HepG2 (cell line): ENCODE measurements around the gene MAGED4B. TPM values are rescaled to one million over a fixed set of nuclear protein-coding genes. Genes with fewer than 3 reads are reported as not detected.
"Not testable (repeated sequence)": the region's sequence is repeated elsewhere in the genome, so short reads cannot be mapped to it uniquely, and the experiment has no call there.

Source experiments
- ATAC-seq: fragments of 200-7000 bp; cut with Tn5 transposase; 3 replicates; pipeline ENCODE4 v1.9.1; 2020; ENCODE audit warnings: mild to moderate bottlenecking, moderate library complexity
- Bru-seq: library from RNA; stranded (reverse); fragments of 400-500 nt; gene quantifications from one replicate; lab custom pipeline; 2021; lab: Mats Ljungman, UMichigan
- BruChase-seq, 2 experiments: library from RNA; stranded (reverse); fragments of 400-500 nt; gene quantifications; one replicate each; lab custom pipeline; 2021; lab: Mats Ljungman, UMichigan
- BruUV-seq: library from RNA; stranded (reverse); fragments of 400-500 nt; replicated peaks from 2 replicates; lab custom pipeline; 2021; lab: Mats Ljungman, UMichigan
- CTCF ChIA-PET: fragments of 300-600 bp; formaldehyde crosslinking; extraction: SDS; loops from one replicate; lab custom pipeline; 2021; ENCODE audit warnings: low total read pairs, inconsistent platforms, low intra/inter-chr PET ratio; lab: Yijun Ruan, JAX
- POLR2A ChIA-PET: fragments of 350-600 bp; sonication (Branson Sonifier 250); formaldehyde crosslinking; loops from one replicate; lab custom pipeline; 2020; ENCODE audit warnings: antibody characterized with exemption, inconsistent platforms; lab: Yijun Ruan, JAX
- DNase-seq: peaks from one replicate; pipeline ENCODE4 v3.0.0-alpha.2; 2015; ENCODE audit warnings: low spot score
- FAIRE-seq: peaks from 3 replicates; lab custom pipeline; 2011; peaks lifted over from hg19 to GRCh38; lab: Jason Lieb, UNC
- H2AFZ ChIP-seq: one replicate; pipeline ENCODE4 v1.6.1; 2011; ENCODE audit warnings: low read length, inconsistent platforms
- H3K27ac ChIP-seq: fragments of 300-600 bp; 3 replicates; pipeline ENCODE4 v1.8.0; 2011; ENCODE audit warnings: mixed run types, mild to moderate bottlenecking, mixed read lengths, low read length, inconsistent platforms; ENCODE audit not compliant: insufficient read depth; ENCODE audit errors: extremely low read length
- H3K27me3 ChIP-seq, 2 experiments: fragments of 200-600 bp in 1 of 2; 2 replicates in 1 of 2; 3 replicates in 1 of 2; pipeline versions ENCODE4 v1.6.0 to v1.8.0; 2011; ENCODE audit warnings: low read length in 2 of 2, mild to moderate bottlenecking in 2 of 2, moderate library complexity in 2 of 2, inconsistent platforms in 1 of 2; ENCODE audit not compliant: insufficient read depth in 2 of 2, control insufficient read depth in 1 of 2
- H3K36me3 ChIP-seq, 2 experiments: fragments of 200-600 bp in 1 of 2; replicated peaks in 1 of 2; 2 replicates in 1 of 2; 3 replicates in 1 of 2; pipeline versions ENCODE4 v1.5.1 to v1.8.0; 2011; ENCODE audit warnings: low read length in 2 of 2, inconsistent platforms in 1 of 2; ENCODE audit not compliant: insufficient read depth in 2 of 2, control insufficient read depth in 1 of 2
- H3K4me1 ChIP-seq: 2 replicates; pipeline ENCODE4 v1.5.1; 2012; ENCODE audit warnings: low read length, inconsistent platforms; ENCODE audit not compliant: insufficient read depth
- H3K4me2 ChIP-seq: 2 replicates; pipeline ENCODE4 v1.6.0; 2011; ENCODE audit warnings: low read depth, low read length, inconsistent platforms
- H3K4me3 ChIP-seq, 3 experiments: fragments of 200-600 bp in 1 of 3; sonication (generic), shearing (Covaris generic) in 1 of 3; replicated peaks in 1 of 3; 2 replicates each; pipeline ENCODE4 v1.5.1; 2011 to 2016; ENCODE audit warnings: low read length in 3 of 3, inconsistent platforms in 2 of 3, low read depth in 2 of 3, mild to moderate bottlenecking in 2 of 3, control low read depth in 1 of 3, mixed read lengths in 1 of 3; ENCODE audit not compliant: insufficient read depth in 1 of 3
- H3K79me2 ChIP-seq: one replicate; pipeline ENCODE4 v1.6.1; 2011; ENCODE audit warnings: low read length, inconsistent platforms; ENCODE audit not compliant: insufficient read depth
- H3K9ac ChIP-seq: 2 replicates; pipeline ENCODE4 v1.6.0; 2011; ENCODE audit warnings: mild to moderate bottlenecking, low read depth, low read length, inconsistent platforms; ENCODE audit not compliant: insufficient read depth
- H3K9me3 ChIP-seq: 2 replicates; pipeline ENCODE4 v1.5.1; 2012; ENCODE audit warnings: mild to moderate bottlenecking, low read length
- H4K20me1 ChIP-seq: 2 replicates; pipeline ENCODE4 v1.6.0; 2011; ENCODE audit warnings: inconsistent platforms, mild to moderate bottlenecking, low read length, moderate library complexity; ENCODE audit not compliant: insufficient read depth
- WGBS: methylation state at CpG from one replicate; pipeline ENCODE4 v1.1.6; 2017; ENCODE audit warnings: low lambda C conversion rate; 5-methylcytosine and 5-hydroxymethylcytosine counted together
- in situ Hi-C: cut with HindIII; loops from 2 replicates; pipeline ENCODE4 v1.10.0; 2017; ENCODE audit warnings: low pct_unique_long_range_greater_than_20kb; ENCODE audit not compliant: extremely low pct_ligation_motif_present
- intact Hi-C: fragments of 100-400 bp; cut with micrococcal nuclease; formaldehyde crosslinking; loops from one replicate; pipeline ENCODE4 v1.10.0; 2022; ENCODE audit not compliant: unreplicated experiment
- long read RNA-seq, 2 experiments: library from RNA in 1 of 2; library from polyadenylated mRNA in 1 of 2; stranded (forward) in 1 of 2; unstranded in 1 of 2; transcript quantifications; one replicate each; pipeline ENCODE4 v2.0.0, GENCODE V29; 2019 to 2022
- polyA minus RNA-seq, 3 experiments: library from RNA; depleted of rRNA, polyadenylated mRNA; stranded (reverse); fragments of >200 nt; gene quantifications; 2 replicates each; pipeline ENCODE4 v1.2.3, GENCODE V29; 2011; ENCODE audit warnings: low replicate concordance in 1 of 3
- polyA plus RNA-seq, 8 experiments: library from polyadenylated mRNA; depleted of rRNA in 3 of 8; stranded (reverse) in 7 of 8; unstranded in 1 of 8; fragments of >200 nt; fragmentation: Illumina TruSeq in 4 of 8; extraction: Trizol in 4 of 8; gene quantifications; 2 replicates each; pipeline versions ENCODE4 v1.2.1 to v1.2.3, GENCODE V29; 2011 to 2016; ENCODE audit warnings: low read depth in 4 of 8, missing spikeins in 1 of 8, mixed read lengths in 1 of 8; ENCODE audit not compliant: insufficient read depth in 1 of 8
- total RNA-seq, 5 experiments: library from RNA; depleted of rRNA; stranded (reverse); fragments of >200 nt; fragmentation: Illumina TruSeq; extraction: Trizol; gene quantifications; 2 replicates each; pipeline ENCODE4 v1.2.3, GENCODE V29; 2016; ENCODE audit warnings: low read depth in 1 of 5

The MAGED4B gene
- total RNA-seq (2016; rRNA removed; fragmentation: Illumina TruSeq; extraction: Trizol) (29.9 and 51.3 TPM in 2 replicates), polyA plus RNA-seq (2011; rRNA removed) (104 and 113 TPM in 2 replicates), polyA minus RNA-seq (2011; rRNA and poly(A)+ RNA removed; ENCODE audit: low replicate concordance) (53.0 TPM in 1 of 2 replicates, not detected in the other), Bru-seq, nascent RNA (percentile 10 among the genes with signal in this experiment), BruChase-seq, experiment 1, labeled RNA remaining after a 6-hour chase (percentile 20 among the genes with signal in this experiment), BruChase-seq, experiment 2, labeled RNA remaining after a 2-hour chase (percentile 14 among the genes with signal in this experiment)
- total RNA-seq (2016; cell fraction: cytosol; rRNA removed; fragmentation: Illumina TruSeq; extraction: Trizol; ENCODE audit: low read depth) = 11.7 and 13.0 TPM in 2 replicates
- 27.5 and 46.9 TPM in 2 replicates for total RNA-seq (2016; cell fraction: insoluble cytoplasmic fraction; rRNA removed; fragmentation: Illumina TruSeq; extraction: Trizol)
- 11.4 and 14.1 TPM in 2 replicates for total RNA-seq (2016; cell fraction: membrane; rRNA removed; fragmentation: Illumina TruSeq; extraction: Trizol)
- 52.4 and 70.2 TPM in 2 replicates for total RNA-seq (2016; cell fraction: nucleus; rRNA removed; fragmentation: Illumina TruSeq; extraction: Trizol)
- polyA plus RNA-seq (2011; cell fraction: cytosol; rRNA removed) = 47.2 and 64.7 TPM in 2 replicates
- 481 and 659 TPM in 2 replicates for polyA plus RNA-seq (2011; cell fraction: nucleus; rRNA removed)
- polyA plus RNA-seq (2012) = 89.7 and 93.5 TPM in 2 replicates
- 8.4 and 10.8 TPM in 2 replicates for polyA plus RNA-seq (2016; cell fraction: cytosol; fragmentation: Illumina TruSeq; extraction: Trizol; ENCODE audit: low read depth)
- 28.4 and 29.0 TPM in 2 replicates for polyA plus RNA-seq (2016; cell fraction: insoluble cytoplasmic fraction; fragmentation: Illumina TruSeq; extraction: Trizol; ENCODE audit: low read depth)
- polyA plus RNA-seq (2016; cell fraction: membrane; fragmentation: Illumina TruSeq; extraction: Trizol; ENCODE audit: low read depth) = 10.8 and 12.0 TPM in 2 replicates
- 104 and 113 TPM in 2 replicates for polyA plus RNA-seq (2016; cell fraction: nucleus; fragmentation: Illumina TruSeq; extraction: Trizol; ENCODE audit: insufficient read depth, low read depth)
- polyA minus RNA-seq (2011; cell fraction: cytosol; rRNA and poly(A)+ RNA removed) = 26.3 and 27.3 TPM in 2 replicates
- polyA minus RNA-seq (2011; cell fraction: nucleus; rRNA and poly(A)+ RNA removed) = 19.6 and 34.6 TPM in 2 replicates
- long read RNA-seq, experiment 1, transcript MAGED4B-201 (13 exons, 2,578 nt) = major isoform, 25 of 70 reads
- long read RNA-seq, experiment 1, transcript MAGED4B-211 (13 exons, 2,482 nt) = minor isoform, 10 of 70 reads
- long read RNA-seq, experiment 1, partial matches to known transcripts = 13 of 70 reads
- long read RNA-seq, experiment 1, other reads (novel, unspliced or antisense) = 21 of 70 reads
- long read RNA-seq, experiment 2, transcript MAGED4B-201 (13 exons, 2,578 nt) = major isoform, 8 of 32 reads
- long read RNA-seq, experiment 2, partial matches to known transcripts = 15 of 32 reads
- long read RNA-seq, experiment 2, other reads (novel, unspliced or antisense) = 8 of 32 reads

DNA sequence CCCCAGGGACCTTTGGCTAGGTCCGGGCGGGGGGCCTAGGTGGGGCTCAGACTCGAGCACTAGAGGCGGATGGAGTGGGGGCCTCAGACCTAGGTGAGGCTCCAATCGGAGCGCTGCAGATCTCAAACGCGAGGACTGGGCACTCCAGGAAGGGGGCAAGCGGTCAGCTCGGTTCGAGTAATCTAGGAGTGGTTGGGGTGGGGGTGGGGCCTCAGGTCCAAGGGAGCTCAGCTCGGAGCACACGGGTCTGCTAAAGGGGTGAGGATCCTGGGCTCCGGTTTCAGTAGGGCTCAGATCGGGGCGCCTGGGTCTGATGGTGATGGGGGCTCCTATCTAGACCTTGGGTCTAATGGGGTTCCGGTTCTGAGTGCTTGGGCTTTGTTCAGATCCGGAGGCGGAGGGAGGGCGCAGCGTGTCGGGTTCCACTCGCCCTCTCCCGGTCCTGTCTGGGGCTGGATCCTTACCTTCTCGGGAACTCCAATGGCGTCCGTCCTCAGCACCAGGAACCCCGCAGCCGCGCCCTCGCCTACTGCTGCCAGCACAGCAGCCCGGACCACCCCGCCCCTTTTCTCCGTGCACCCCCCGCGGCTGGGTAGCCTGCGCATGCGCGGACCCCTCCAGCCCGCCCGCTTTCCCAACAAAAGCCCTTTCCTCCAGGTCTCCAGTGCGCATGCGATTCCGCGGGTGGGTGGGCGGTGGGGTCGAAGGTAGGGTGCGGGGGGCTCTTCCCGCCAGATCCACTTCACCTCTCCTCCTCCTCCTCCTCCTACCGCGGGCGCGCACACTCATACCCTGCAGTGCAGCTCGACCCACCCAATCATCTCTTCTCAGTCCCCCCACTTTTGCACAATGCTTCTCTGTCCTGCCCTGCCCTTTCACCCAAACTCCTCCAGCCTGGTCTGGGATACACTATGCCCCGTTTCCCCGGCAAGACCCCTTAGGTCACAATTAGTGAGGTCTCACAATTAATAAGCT is at the start of gene MAGED4B:
Gene MAGED4B (minus strand): TSS at position 518 of the 975 bp plus-strand sequence. CDS start 1,011 bp downstream, outside the sequence.
- CTCF ChIA-PET, H3K27ac ChIP-seq, BruUV-seq, H4K20me1 ChIP-seq, H3K4me2 ChIP-seq, H2AFZ ChIP-seq, H3K36me3 ChIP-seq, FAIRE-seq, H3K9me3 ChIP-seq, H3K79me2 ChIP-seq, DNase-seq, H3K9ac ChIP-seq, H3K4me1 ChIP-seq, in situ Hi-C loops, POLR2A ChIA-PET, H3K27me3 ChIP-seq, H3K4me3 ChIP-seq, intact Hi-C loops: not testable (repeated sequence)
- peak; percentile 83 for ATAC-seq
- WGBS = no CpG with 5 or more reads among the region's 56 CpGs
